Upper lobe of left lung (tissue), 4 donors: ENCODE data around the gene MICAL3.

Experiments
- EP300 ChIP-seq, 4 donors: sonication (generic); formaldehyde crosslinking; IDR thresholded peaks; one replicate each; pipeline ENCODE4 v1.5.1; 2017; ENCODE audit warnings: antibody characterized with exemption in 4 of 4, control low read depth in 2 of 4
- POLR2A ChIP-seq, 4 donors: fragments of 450-650 bp; IDR thresholded peaks; one replicate each; pipeline ENCODE4 v1.5.1; 2016 to 2017; ENCODE audit warnings: antibody characterized with exemption in 4 of 4, mild to moderate bottlenecking in 2 of 4
- POLR2AphosphoS5 ChIP-seq, 2 donors: sonication (generic); formaldehyde crosslinking; IDR thresholded peaks; one replicate each; pipeline ENCODE4 v1.5.1; 2017; ENCODE audit warnings: antibody characterized with exemption in 2 of 2
- TF ChIP-seq, protein P1 (sequence below), 6 experiments: fragments of 450-650 bp in 4 of 6; fragments of 200-600 bp in 2 of 6; sonication (generic) in 2 of 6; IDR thresholded peaks; one replicate each; pipeline ENCODE4 v1.5.1; 2016 to 2019; ENCODE audit warnings: antibody characterized with exemption in 6 of 6

DNA sequence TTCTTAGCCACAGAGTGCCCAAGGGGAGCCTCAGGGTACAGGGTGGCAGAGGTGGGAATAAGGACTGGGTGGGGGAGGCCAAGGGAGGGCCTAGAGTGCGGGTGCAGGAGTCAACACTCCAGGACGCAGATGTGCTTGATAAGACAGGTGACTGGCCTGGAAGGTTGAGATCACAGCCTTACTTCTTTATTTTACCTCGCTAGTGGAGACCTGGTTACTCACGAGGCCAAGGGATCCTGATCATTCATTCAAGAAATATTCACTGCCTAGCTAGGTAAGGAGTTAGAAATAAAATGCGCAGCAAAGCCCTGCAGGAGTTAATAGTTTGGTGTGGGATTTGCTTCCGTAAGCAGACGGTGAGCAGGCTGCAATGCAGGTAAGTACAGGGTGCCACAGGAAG, 40.3 kb upstream of the MICAL3 start:
- TF ChIP-seq, protein P1, sequence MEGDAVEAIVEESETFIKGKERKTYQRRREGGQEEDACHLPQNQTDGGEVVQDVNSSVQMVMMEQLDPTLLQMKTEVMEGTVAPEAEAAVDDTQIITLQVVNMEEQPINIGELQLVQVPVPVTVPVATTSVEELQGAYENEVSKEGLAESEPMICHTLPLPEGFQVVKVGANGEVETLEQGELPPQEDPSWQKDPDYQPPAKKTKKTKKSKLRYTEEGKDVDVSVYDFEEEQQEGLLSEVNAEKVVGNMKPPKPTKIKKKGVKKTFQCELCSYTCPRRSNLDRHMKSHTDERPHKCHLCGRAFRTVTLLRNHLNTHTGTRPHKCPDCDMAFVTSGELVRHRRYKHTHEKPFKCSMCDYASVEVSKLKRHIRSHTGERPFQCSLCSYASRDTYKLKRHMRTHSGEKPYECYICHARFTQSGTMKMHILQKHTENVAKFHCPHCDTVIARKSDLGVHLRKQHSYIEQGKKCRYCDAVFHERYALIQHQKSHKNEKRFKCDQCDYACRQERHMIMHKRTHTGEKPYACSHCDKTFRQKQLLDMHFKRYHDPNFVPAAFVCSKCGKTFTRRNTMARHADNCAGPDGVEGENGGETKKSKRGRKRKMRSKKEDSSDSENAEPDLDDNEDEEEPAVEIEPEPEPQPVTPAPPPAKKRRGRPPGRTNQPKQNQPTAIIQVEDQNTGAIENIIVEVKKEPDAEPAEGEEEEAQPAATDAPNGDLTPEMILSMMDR (IDR thresholded peaks at IDR 0.05), result no peak
- no peak for TF ChIP-seq POLR2A (IDR thresholded peaks at IDR 0.05)
- no peak for TF ChIP-seq POLR2AphosphoS5 (IDR thresholded peaks at IDR 0.05)
- no peak for TF ChIP-seq EP300 (IDR thresholded peaks at IDR 0.05)
